ENCODE results near the gene LRP2. TPM values are rescaled to one million over a fixed set of nuclear protein-coding genes. Genes with fewer than 3 reads are reported as not detected.
A peak's percentile ranks its signal among the peaks of the same experiment; 100 is the strongest.

Gene LRP2
- polyA plus RNA-seq, 1 donor (not counting 4 experiments of a cell fraction or from before 2014, with no cell fraction given) = not detected

GRCh38 chr2:169393068-169393590 is 30.8 kb upstream of the LRP2 start:
- peaks cover 6% of the 10 kb centered on the region for H3K4me1 ChIP-seq (ENCODE audit: control insufficient read depth, extremely low read depth, insufficient read depth, low read length)
- H3K9me3 ChIP-seq (ENCODE audit: control insufficient read depth, low read depth, low read length) = no peaks in the 10 kb centered on the region
- H3K27me3 ChIP-seq (ENCODE audit: control insufficient read depth, extremely low read depth, insufficient read depth, low read length) = no peaks in the 10 kb centered on the region
- no peaks in the 10 kb centered on the region for H3K79me2 ChIP-seq (ENCODE audit: control insufficient read depth, insufficient read depth, low read length)
- H3K9me1 ChIP-seq (ENCODE audit: control insufficient read depth, extremely low read depth, insufficient read depth, low read length) = no peaks in the 10 kb centered on the region
- FAIRE-seq (no peak), DNase-seq (ENCODE audit: low read depth, low spot score) (no peak)
- no peak overlapping the region for H3K4me3 ChIP-seq (ENCODE audit: control insufficient read depth in 2 of 3, extremely low read depth in 1 of 3, insufficient read depth in 2 of 3, low read depth in 1 of 3, low read length in 3 of 3)
- no peaks in the 10 kb centered on the region for H4K20me1 ChIP-seq (ENCODE audit: control insufficient read depth, extremely low read depth, insufficient read depth, low read length)
- H3K36me3 ChIP-seq (ENCODE audit: control insufficient read depth in 2 of 2, extremely low read depth in 1 of 2, insufficient read depth in 2 of 2, low read length in 2 of 2) = no peaks in the 10 kb centered on the region
- H3K27ac ChIP-seq (ENCODE audit: control insufficient read depth, insufficient read depth, low read length) = no peak overlapping the region
- TF ChIP-seq CTCF (optimal IDR thresholded peaks at IDR 0.05 in 1 of 3, IDR thresholded peaks at IDR 0.05 in 1 of 3, conservative IDR thresholded peaks at IDR 0.05 in 1 of 3; ENCODE audit: extremely low read depth in 1 of 3, insufficient read depth in 2 of 3, low read length in 3 of 3) (no peak), EZH2 (IDR thresholded peaks at IDR 0.05; ENCODE audit: low read length) (no peak)
- dilution Hi-C loops (cut with MboI; ENCODE audit: extremely low pct_ligation_motif_present, low sequenced_read_pairs) = no loop called here
- peak overlapping the region; percentile 14 for H2AFZ ChIP-seq (ENCODE audit: control insufficient read depth, low read length)
- H3K4me2 ChIP-seq (ENCODE audit: control insufficient read depth, extremely low read depth, insufficient read depth, low read depth, low read length) = peak overlapping the region; percentile 43
- no peak overlapping the region for H3K9ac ChIP-seq (ENCODE audit: control insufficient read depth, extremely low read depth, insufficient read depth, low read length)

GRCh38 chr2:169391236-169391635 is 28.9 kb upstream of the LRP2 start:
- H3K4me3 ChIP-seq (ENCODE audit: control insufficient read depth in 2 of 3, extremely low read depth in 1 of 3, insufficient read depth in 2 of 3, low read depth in 1 of 3, low read length in 3 of 3) = no peak overlapping the region
- dilution Hi-C loops (cut with MboI; ENCODE audit: extremely low pct_ligation_motif_present, low sequenced_read_pairs) = no loop called here
- no peak for TF ChIP-seq CTCF (optimal IDR thresholded peaks at IDR 0.05 in 1 of 3, IDR thresholded peaks at IDR 0.05 in 1 of 3, conservative IDR thresholded peaks at IDR 0.05 in 1 of 3; ENCODE audit: extremely low read depth in 1 of 3, insufficient read depth in 2 of 3, low read length in 3 of 3)
- H2AFZ ChIP-seq (ENCODE audit: control insufficient read depth, low read length) = no peak overlapping the region
- H3K27me3 ChIP-seq (ENCODE audit: control insufficient read depth, extremely low read depth, insufficient read depth, low read length) = no peaks in the 10 kb centered on the region
- H3K79me2 ChIP-seq (ENCODE audit: control insufficient read depth, insufficient read depth, low read length) = no peaks in the 10 kb centered on the region
- peaks cover 6% of the 10 kb centered on the region for H3K4me1 ChIP-seq (ENCODE audit: control insufficient read depth, extremely low read depth, insufficient read depth, low read length)
- H3K4me2 ChIP-seq (ENCODE audit: control insufficient read depth, extremely low read depth, insufficient read depth, low read depth, low read length) = no peak overlapping the region
- H3K36me3 ChIP-seq (ENCODE audit: control insufficient read depth in 2 of 2, extremely low read depth in 1 of 2, insufficient read depth in 2 of 2, low read length in 2 of 2) = no peaks in the 10 kb centered on the region
- no peaks in the 10 kb centered on the region for H4K20me1 ChIP-seq (ENCODE audit: control insufficient read depth, extremely low read depth, insufficient read depth, low read length)
- no peaks in the 10 kb centered on the region for H3K9me3 ChIP-seq (ENCODE audit: control insufficient read depth, low read depth, low read length)
- no peak overlapping the region for H3K27ac ChIP-seq (ENCODE audit: control insufficient read depth, insufficient read depth, low read length)
- FAIRE-seq = no peak
- no peak for DNase-seq (ENCODE audit: low read depth, low spot score)
- H3K9ac ChIP-seq (ENCODE audit: control insufficient read depth, extremely low read depth, insufficient read depth, low read length) = no peak overlapping the region
- no peaks in the 10 kb centered on the region for H3K9me1 ChIP-seq (ENCODE audit: control insufficient read depth, extremely low read depth, insufficient read depth, low read length)

Data from keratinocyte (primary cell).